Neural cell (in vitro differentiated cells): Measurements from ENCODE around the gene FBLL1.

Source experiments
- CTCF ChIP-seq: fragments of 450-650 bp; IDR thresholded peaks from 2 replicates; pipeline ENCODE4 v1.5.1; 2014; ENCODE audit warnings: antibody characterized with exemption, mild to moderate bottlenecking, moderate library complexity; ENCODE audit not compliant: poor library complexity, severe bottlenecking
- EP300 ChIP-seq: fragments of 450-650 bp; conservative IDR thresholded peaks from 2 replicates; pipeline ENCODE4 v1.6.1; 2014; ENCODE audit warnings: antibody characterized with exemption, mild to moderate bottlenecking, moderate library complexity; ENCODE audit not compliant: poor library complexity, severe bottlenecking
- MXI1 ChIP-seq: fragments of 450-650 bp; conservative IDR thresholded peaks from 2 replicates; pipeline ENCODE4 v1.6.1; 2014; ENCODE audit warnings: antibody characterized with exemption, mild to moderate bottlenecking; ENCODE audit not compliant: poor library complexity, severe bottlenecking
- POLR2AphosphoS5 ChIP-seq: IDR thresholded peaks from 2 replicates; pipeline ENCODE4 v1.6.1; 2012
- TAF1 ChIP-seq: IDR thresholded peaks from 2 replicates; pipeline ENCODE4 v1.6.1; 2012; ENCODE audit warnings: low read depth

- TF ChIP-seq CTCF (no peak), TAF1 (no peak), POLR2AphosphoS5 (no peak), MXI1 (no peak), EP300 (no peak)
Measured at GRCh38 chr5:168481330-168481788, 47.7 kb upstream of the FBLL1 start.
